Mucosa of rectum (tissue), 2 donors: ENCODE measurements around the gene C1QTNF6.

ENCODE experiments used
- H3K27ac ChIP-seq, 2 donors: one replicate each; pipeline ENCODE4 v1.7.0; 2013; ENCODE audit warnings: inconsistent platforms in 2 of 2, low read depth in 2 of 2, low read length in 2 of 2
- H3K27me3 ChIP-seq, 2 donors: one replicate each; pipeline ENCODE4 v1.7.0; 2013; ENCODE audit warnings: low read length in 2 of 2; ENCODE audit not compliant: control insufficient read depth in 2 of 2, insufficient read depth in 2 of 2
- H3K36me3 ChIP-seq, 2 donors: one replicate each; pipeline ENCODE4 v1.7.0; 2013; ENCODE audit warnings: low read length in 2 of 2; ENCODE audit not compliant: control insufficient read depth in 2 of 2, insufficient read depth in 2 of 2
- H3K4me1 ChIP-seq, 2 donors: one replicate each; pipeline ENCODE4 v1.7.0; 2013; ENCODE audit warnings: low read length in 2 of 2, mild to moderate bottlenecking in 1 of 2; ENCODE audit not compliant: control insufficient read depth in 2 of 2, insufficient read depth in 2 of 2
- H3K4me3 ChIP-seq, 2 donors: one replicate each; pipeline ENCODE4 v1.7.0; 2013; ENCODE audit warnings: low read length in 2 of 2
- H3K9ac ChIP-seq, 2 donors: one replicate each; pipeline ENCODE4 v1.7.0; 2013; ENCODE audit warnings: low read length in 2 of 2, low read depth in 1 of 2, mild to moderate bottlenecking in 1 of 2
- H3K9me3 ChIP-seq, 2 donors: one replicate each; pipeline ENCODE4 v1.7.0; 2013; ENCODE audit warnings: low read length in 2 of 2; ENCODE audit not compliant: control insufficient read depth in 2 of 2
- donor health status: healthy.
- donor health status: Normal muscosa, but diverticular disease.

C1QTNF6 gene

GRCh38 chr22:37141971-37142370 lies 46.1 kb downstream of the C1QTNF6 start:
- no peak overlapping the region for H3K9ac ChIP-seq
- H3K9me3 ChIP-seq = no peaks in the 10 kb centered on the region
- H3K36me3 ChIP-seq = no peaks in the 10 kb centered on the region
- H3K27ac ChIP-seq = no peak overlapping the region
- H3K27me3 ChIP-seq = peaks cover 0 to 4% of the 10 kb centered on the region in 2 donors
- H3K4me3 ChIP-seq = no peak overlapping the region
- peaks cover 0 to 3% of the 10 kb centered on the region in 2 donors for H3K4me1 ChIP-seq

- Histone ChIP-seq H3K9ac (no peak overlapping the region), H3K4me3 (no peak overlapping the region), H3K27me3 (peaks cover 0 to 4% of the 10 kb centered on the region in 2 donors), H3K9me3 (no peaks in the 10 kb centered on the region), H3K4me1 (peaks cover 0 to 3% of the 10 kb centered on the region in 2 donors), H3K27ac (no peak overlapping the region), H3K36me3 (no peaks in the 10 kb centered on the region)
Observed at GRCh38 chr22:37141476-37141875, 46.6 kb downstream of the C1QTNF6 start.

DNA sequence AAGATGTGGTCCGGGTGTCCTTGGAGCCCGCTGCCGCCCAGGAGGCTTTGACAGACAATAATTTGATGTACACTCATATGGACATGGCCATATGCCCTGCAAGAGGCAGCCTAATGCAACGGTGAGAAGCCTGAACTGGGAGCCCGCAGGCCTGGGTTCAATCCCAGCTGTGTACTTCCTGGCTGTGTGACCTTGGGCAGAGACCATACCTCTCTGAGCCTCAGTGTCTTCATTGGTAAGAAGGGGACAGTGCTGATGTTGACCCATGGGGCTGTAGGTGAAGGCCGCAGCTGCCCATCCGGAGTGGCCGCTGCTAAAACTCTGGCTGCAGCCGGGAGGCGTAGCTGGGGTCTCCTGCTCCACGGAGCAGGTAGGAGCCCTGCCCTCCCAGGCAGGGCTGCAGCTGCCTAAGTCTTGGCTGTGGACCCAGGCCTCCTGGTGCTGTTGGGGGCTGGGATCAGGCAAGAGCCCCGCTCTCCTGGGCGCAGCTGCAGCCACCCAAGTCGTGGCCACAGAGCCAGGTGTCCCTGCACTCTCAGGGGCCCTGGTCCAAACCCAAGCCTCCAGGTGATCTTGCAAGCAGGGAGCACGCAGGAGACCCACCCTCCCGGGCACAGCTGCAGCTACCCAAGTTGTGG lies 47.2 kb downstream of the C1QTNF6 start:
- Histone ChIP-seq H3K36me3 (no peaks in the 10 kb centered on the region), H3K27me3 (peaks cover 0 to 4% of the 10 kb centered on the region in 2 donors), H3K9me3 (no peaks in the 10 kb centered on the region), H3K4me1 (peaks cover 0 to 2% of the 10 kb centered on the region in 2 donors), H3K4me3 (no peak overlapping the region), H3K9ac (no peak overlapping the region), H3K27ac (no peak overlapping the region)

GRCh38 chr22:37139762-37140161 lies 48.3 kb downstream of the C1QTNF6 start:
- H3K27ac ChIP-seq = no peak overlapping the region
- no peak overlapping the region for H3K4me3 ChIP-seq
- no peaks in the 10 kb centered on the region for H3K27me3 ChIP-seq
- H3K9me3 ChIP-seq = no peaks in the 10 kb centered on the region
- H3K36me3 ChIP-seq = peaks cover 0 to 3% of the 10 kb centered on the region in 2 donors
- H3K4me1 ChIP-seq = no peaks in the 10 kb centered on the region
- H3K9ac ChIP-seq = no peak overlapping the region

- Histone ChIP-seq H3K4me3 (no peak overlapping the region), H3K27ac (no peak overlapping the region), H3K9me3 (no peaks in the 10 kb centered on the region), H3K27me3 (no peaks in the 10 kb centered on the region), H3K36me3 (peaks cover 0 to 3% of the 10 kb centered on the region in 2 donors), H3K9ac (no peak overlapping the region), H3K4me1 (no peaks in the 10 kb centered on the region)
Observed at GRCh38 chr22:37138849-37139561, 49.0 kb downstream of the C1QTNF6 start.

DNA sequence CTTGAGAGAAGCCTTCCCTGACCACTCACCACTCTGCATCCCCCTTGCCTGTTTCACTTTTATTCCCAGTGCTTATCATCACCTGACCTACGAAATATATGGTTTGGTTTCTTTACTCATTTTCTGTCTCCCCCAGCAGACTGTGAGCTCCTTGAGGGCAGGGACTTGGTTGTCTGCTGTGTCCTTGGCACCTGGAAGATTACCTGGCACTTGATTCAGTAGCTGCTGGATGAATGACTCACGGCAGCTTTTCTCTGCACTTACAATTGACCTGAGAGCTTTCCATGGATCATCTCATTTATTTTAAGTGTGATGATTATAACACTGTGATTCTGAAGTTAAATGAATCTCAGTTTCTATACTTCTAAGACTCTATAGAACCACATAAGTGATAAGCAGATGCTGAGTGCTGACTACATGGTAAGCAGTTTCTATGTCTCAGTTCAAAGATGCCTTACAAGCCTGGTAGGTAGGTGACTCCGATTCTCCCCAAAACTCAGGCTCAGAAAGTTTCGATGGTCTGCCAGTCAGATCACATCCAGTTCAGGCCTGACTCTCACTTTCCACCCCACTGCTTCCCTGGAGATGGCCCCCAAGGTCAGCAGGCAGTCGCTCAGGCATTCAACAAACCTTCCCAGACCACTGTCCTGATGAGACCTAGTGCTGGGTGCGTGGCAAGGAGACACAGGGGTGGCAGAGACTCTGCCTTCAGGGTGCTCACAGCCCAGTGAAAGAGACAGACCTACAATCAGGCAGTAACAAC lies 50.0 kb downstream of the C1QTNF6 start:
- Histone ChIP-seq H3K4me3 (no peak overlapping the region), H3K27me3 (no peaks in the 10 kb centered on the region), H3K9me3 (no peaks in the 10 kb centered on the region), H3K36me3 (peaks cover 0 to 3% of the 10 kb centered on the region in 2 donors), H3K4me1 (no peaks in the 10 kb centered on the region), H3K9ac (no peak overlapping the region), H3K27ac (no peak overlapping the region)

DNA sequence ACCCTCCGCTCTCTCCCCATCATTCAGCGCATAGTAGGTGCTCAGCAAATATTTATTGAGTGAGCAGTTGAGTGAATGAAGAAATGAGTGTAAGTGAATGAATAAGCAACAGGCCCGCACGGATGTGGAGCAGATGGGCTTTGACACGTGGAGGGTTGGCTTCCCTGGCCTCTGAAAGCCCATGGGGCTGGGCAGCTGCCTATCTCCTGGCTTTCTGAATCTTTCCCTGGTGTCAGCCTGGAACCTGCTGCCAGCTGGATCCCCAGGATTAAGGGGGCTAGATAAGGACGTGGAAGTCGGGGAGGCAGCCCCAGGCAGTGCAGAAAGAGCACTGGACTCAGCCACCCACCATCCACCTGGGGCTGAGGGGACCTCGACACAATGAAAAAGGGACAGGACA lies 50.9 kb downstream of the C1QTNF6 start:
- H3K36me3 ChIP-seq = peaks cover 0 to 3% of the 10 kb centered on the region in 2 donors
- H3K9me3 ChIP-seq = no peaks in the 10 kb centered on the region
- no peak overlapping the region for H3K4me3 ChIP-seq
- H3K27ac ChIP-seq = no peak overlapping the region
- no peaks in the 10 kb centered on the region for H3K4me1 ChIP-seq
- H3K27me3 ChIP-seq = no peaks in the 10 kb centered on the region
- no peak overlapping the region for H3K9ac ChIP-seq

- H3K27ac ChIP-seq = no peak overlapping the region
- no peaks in the 10 kb centered on the region for H3K9me3 ChIP-seq
- H3K27me3 ChIP-seq = no peaks in the 10 kb centered on the region
- H3K4me3 ChIP-seq = no peak overlapping the region
- no peak overlapping the region for H3K9ac ChIP-seq
- H3K4me1 ChIP-seq = no peaks in the 10 kb centered on the region
- H3K36me3 ChIP-seq = peaks cover 0 to 3% of the 10 kb centered on the region in 2 donors
Observed at GRCh38 chr22:37135023-37135422, 53.0 kb downstream of the C1QTNF6 start.

- Histone ChIP-seq H3K9me3 (no peaks in the 10 kb centered on the region), H3K36me3 (peaks cover 0 to 3% of the 10 kb centered on the region in 2 donors), H3K27me3 (no peaks in the 10 kb centered on the region), H3K9ac (no peak overlapping the region), H3K4me3 (no peak overlapping the region), H3K4me1 (no peaks in the 10 kb centered on the region), H3K27ac (no peak overlapping the region)
Observed at GRCh38 chr22:37133304-37134018, 54.6 kb downstream of the C1QTNF6 start.
